NCI-H69 (cell line): Measurements from ENCODE around the gene CPB2.

Experiments
- DNase-seq: peaks from one replicate; lab custom pipeline; 2025; lab: John Stamatoyannopoulos, UW

The CPB2 gene

DNA sequence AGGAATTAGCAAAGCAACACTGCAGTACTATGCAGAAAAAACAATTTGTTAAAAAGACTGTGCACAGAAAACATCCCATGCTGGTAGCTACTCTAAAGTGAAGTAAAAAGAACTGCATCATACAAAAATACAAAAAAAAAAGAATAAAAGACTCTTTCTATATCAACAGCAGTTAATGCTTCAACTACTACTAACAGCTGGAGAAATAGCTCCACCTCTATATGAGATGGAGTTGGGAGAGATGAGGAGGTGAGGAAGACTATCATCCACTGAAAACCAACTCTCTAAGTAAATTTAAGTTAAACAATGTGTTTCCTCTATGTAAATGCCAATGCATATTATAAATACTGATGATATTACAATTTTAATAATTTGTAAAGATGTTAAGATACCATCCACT is 54.1 kb downstream of the CPB2 start:
- DNase-seq, result no peak

GRCh38 chr13:46045424-46045823 is 59.4 kb downstream of the CPB2 start:
- DNase-seq, result no peak

DNA sequence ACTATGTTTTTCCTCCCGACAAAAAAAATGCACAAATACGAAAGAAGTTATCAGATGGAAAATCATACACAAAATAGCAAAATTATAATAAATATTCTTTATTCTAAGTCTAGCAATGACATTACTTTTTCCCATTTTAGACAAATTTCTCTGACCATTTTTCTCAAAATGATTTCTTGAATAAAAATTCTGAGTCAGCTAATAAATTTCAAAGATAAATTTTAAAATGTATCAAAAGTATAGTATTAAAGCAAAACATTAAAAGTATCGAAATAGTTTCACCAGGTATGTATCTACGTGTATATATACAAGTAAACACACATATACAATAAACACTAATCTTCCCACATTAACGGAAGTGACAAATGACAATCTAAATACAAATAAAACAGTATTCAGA is 61.2 kb downstream of the CPB2 start:
- DNase-seq, result no peak

- no peak for DNase-seq
These were observed 63.4 kb downstream of the CPB2 start for GRCh38 chr13:46041419-46041839.

DNA sequence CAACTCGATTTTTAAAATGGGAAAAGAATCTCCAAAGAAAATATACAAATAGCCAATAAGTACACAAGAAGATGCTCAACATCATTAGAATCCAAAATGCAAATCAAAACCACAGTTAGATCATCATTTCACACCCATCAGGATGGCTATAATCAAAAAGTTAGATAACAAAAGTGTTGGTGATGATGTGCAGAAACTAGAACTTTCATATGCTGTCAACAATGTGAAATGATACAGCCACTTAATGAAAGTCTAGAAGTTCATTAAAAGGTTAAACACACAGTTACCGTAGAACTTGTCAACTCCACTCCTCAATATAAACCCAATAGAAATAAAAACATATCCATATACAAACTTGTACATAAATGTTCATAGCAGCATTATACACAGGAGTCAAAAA is 64.1 kb downstream of the CPB2 start:
- DNase-seq, result no peak

GRCh38 chr13:46039411-46040182 is 65.2 kb downstream of the CPB2 start:
- no peak for DNase-seq

GRCh38 chr13:46038296-46038695 is 66.5 kb downstream of the CPB2 start:
- no peak for DNase-seq

DNA sequence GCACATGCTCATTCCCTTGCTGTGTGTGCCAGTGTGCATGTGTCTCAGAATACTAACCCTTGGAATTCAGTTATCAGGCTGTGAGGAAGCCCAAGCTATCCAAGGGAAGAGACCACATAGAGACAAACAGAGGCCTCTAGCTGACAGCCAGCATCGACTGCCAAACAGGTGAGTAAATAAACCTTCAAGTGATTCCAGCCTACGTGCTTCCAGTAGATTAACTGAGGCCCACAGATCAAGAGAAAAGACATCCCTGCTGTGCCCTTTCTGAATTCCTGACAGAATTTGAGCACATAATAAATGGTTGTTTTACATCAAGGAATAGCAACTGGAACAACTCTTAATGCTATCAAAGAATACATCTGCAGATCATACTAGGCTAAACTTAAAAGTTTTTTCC is 69.8 kb downstream of the CPB2 start:
- peak; percentile 50 for DNase-seq

- no peak for DNase-seq
These were observed 72.5 kb downstream of the CPB2 start for GRCh38 chr13:46032341-46032740.

DNA sequence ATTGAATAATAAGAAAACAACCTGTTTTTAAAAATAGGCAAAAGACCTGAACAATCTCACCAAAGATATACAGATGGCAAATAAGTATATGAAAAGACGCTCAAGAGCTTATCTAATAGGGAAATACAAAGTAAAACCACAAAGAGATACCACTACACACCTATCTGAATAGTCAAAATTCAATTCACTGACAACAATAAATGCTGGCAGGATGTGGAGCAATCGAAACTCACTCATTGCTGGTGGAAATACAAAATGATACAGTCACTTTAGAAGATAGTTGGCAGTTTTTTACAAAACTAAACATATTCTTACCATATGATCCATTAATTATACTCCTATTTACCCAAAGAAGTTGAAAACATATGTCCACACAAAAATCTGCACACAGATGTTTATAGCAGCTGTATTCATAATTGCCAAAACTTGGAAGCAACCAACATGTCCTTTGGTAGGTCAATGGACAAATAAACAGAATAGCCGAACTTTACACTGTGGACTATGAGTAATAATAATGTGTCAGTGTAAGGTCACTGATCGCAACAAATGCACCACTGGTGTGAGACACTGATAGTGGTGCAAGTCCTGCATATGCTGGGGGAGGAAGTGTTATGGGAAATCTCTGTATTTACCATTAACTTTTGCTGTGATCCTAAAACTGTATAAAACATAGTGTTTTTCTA is 73.1 kb downstream of the CPB2 start:
- no peak for DNase-seq

GRCh38 chr13:46025157-46025556 is 79.7 kb downstream of the CPB2 start:
- no peak for DNase-seq

GRCh38 chr13:46022481-46022880 is 82.4 kb downstream of the CPB2 start:
- no peak for DNase-seq

- no peak for DNase-seq
These were observed 88.6 kb downstream of the CPB2 start for GRCh38 chr13:46016216-46016615.

- no peak for DNase-seq
These were observed 89.5 kb downstream of the CPB2 start for GRCh38 chr13:46015366-46015765.

DNA sequence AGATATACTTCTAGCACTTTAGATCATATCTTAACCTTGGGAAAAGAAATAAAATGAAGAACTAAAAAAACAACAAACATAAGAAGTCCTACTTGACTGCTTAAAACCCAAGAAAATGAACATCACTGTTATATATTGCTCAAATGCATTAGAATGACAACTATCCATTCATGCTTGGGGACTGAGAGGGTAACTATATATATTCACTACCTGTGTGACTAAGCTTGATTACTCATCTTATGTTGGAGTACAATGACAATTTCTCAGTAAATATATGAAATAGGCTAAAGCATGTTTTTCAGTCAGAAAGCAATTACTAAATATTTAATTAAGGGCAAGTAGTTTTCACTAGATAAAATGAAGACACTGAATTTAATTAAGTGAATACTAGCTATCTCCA is 92.4 kb downstream of the CPB2 start:
- DNase-seq, result no peak

- no peak for DNase-seq
These were observed 94.7 kb downstream of the CPB2 start for GRCh38 chr13:46010148-46010547.

DNA sequence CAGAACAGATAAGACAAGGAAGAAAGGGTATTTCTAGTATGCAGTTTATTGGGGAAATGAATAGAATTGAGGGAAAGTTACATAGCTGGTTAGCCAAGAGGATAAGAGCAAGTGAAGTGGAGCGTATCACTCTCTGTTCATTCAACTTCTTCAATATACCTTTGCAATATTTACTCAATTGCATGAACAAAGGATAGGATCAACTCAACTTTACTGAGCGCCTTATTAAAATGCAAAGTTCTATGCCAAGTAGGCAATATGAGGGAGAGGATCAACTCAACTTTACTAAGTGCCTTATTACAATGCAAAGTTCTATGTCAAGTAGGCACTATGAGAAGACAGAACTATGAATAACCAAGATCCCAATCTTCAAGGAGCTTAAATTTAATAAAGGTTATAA is 96.2 kb downstream of the CPB2 start:
- no peak for DNase-seq

DNA sequence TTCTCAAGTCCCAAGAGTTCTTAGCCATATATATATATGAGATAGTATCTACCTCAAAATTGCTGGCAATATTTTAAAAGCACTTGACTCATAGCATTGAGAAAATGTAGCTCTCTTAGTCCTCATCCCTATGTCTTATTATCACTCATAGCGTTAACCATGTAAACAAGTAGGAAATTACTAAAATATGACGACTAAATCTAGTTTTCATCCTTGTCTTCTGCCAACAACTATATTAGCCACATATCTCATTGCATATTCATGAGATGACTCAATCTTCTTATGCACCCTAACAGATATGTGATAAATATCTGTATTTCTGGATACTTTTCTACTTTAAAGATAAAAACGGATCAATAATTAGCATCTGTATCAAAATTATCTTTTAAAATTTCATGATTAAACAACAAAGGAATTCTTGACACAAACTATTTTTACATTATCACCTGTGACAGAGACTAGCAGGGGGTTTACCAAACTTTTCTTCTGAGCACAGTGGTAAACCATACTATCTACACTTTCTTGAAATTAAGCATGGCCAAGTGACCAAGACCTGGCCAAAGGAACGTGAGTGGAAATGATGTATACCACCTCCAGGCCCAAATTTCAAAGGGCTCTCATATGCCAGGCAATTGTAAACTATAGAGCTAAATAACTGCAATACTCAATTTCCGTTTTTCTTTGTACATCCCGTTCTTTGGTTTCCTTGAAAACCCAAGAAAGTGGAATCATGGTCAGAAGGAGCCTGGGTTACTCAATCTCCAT is 98.0 kb downstream of the CPB2 start:
- no peak for DNase-seq

GRCh38 chr13:46004491-46004890 is 100.3 kb downstream of the CPB2 start:
- no peak for DNase-seq
